T-helper 2 cell treated with Interferon-gamma antibody and Interleukin-4, amounts not matched to agents 100 ng/mL and 5 ng/mL, for 36 hours (primary cell): Measurements from ENCODE around the gene EIF2AK3. TPM values are rescaled to one million over a fixed set of nuclear protein-coding genes. Genes with fewer than 3 reads are reported as not detected.
"Not testable (repeated sequence)": the region's sequence is repeated elsewhere in the genome, so short reads cannot be mapped to it uniquely, and the experiment has no call there.

ENCODE experiments used
- intact Hi-C: fragments of 100-400 bp; cut with micrococcal nuclease; formaldehyde crosslinking; loops from one replicate; pipeline ENCODE4 v1.15.1; 2023
- total RNA-seq: library from RNA; stranded (reverse); gene quantifications from 2 replicates; pipeline ENCODE4 v1.2.3, GENCODE V29; 2022

Gene EIF2AK3
- 23.6 and 25.3 TPM in 2 replicates for total RNA-seq

GRCh38 chr2:88627055-88627855 is at the start of gene EIF2AK3:
Gene EIF2AK3, minus strand, starts transcription at chr2:88627464. Its CDS starts 190 bp downstream, at chr2:88627274.
- intact Hi-C loops: loop anchor here (1.0 to 5.0 kb wide), 7 partner anchors 11 to 572 kb away; partner anchors contain the start of genes KRCC1 and RPIA

- intact Hi-C loops: no loop called here
Measured at GRCh38 chr2:88673363-88673762, 46.1 kb upstream of the EIF2AK3 start.

GRCh38 chr2:88671786-88672427 is 44.6 kb upstream of the EIF2AK3 start:
- intact Hi-C loops: no loop called here

- intact Hi-C loops: loop anchor here (1.0 to 5.0 kb wide), 2 partner anchors 42 to 78 kb away; partner anchors contain the start of gene EIF2AK3
Measured at GRCh38 chr2:88669482-88670214, 42.4 kb upstream of the EIF2AK3 start.

DNA sequence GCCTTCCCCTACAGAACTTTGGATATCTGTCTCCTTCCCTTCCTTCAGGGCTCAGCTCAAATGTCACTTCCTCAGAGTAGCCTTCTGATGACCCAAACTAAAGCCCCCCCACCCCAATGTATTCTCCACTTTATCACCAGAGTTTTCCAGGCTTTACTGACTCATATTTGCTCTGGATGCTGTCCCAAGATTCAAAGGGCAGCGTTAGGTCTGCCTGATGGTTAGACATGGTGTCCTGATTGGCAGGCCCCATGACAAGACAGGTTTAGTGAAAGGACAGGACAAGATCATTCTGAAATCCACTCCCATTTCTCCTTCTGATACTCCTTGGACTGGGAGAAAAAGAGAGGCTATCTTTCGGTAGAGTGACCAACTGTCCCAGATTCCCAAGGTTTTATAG is 41.6 kb upstream of the EIF2AK3 start:
- intact Hi-C loops: loop anchor here (1.0 to 5.0 kb wide), 2 partner anchors 42 to 78 kb away; partner anchors contain the start of gene EIF2AK3

DNA sequence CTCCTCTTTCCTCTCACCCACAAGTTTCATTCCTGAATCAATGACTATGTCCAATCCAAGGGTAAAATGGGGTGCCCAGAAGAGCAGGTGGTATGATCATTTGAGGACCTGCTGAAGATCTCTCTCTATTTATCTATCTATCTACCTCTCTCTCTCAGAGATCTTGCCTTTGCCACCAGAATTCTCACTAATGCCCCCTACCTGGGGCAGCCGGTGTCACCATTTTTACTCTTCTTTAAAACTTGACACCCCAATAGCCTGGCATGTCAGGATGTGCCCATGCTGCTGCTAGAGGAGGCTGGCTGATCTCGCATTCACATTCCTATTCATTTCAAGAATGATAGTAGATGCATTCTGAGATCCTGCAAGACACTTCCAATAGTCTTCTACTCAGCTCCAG is 40.0 kb upstream of the EIF2AK3 start:
- intact Hi-C loops: loop anchor here (5.0 kb wide), 1 partner anchor 40 kb away; the partner anchor contains the start of gene EIF2AK3

DNA sequence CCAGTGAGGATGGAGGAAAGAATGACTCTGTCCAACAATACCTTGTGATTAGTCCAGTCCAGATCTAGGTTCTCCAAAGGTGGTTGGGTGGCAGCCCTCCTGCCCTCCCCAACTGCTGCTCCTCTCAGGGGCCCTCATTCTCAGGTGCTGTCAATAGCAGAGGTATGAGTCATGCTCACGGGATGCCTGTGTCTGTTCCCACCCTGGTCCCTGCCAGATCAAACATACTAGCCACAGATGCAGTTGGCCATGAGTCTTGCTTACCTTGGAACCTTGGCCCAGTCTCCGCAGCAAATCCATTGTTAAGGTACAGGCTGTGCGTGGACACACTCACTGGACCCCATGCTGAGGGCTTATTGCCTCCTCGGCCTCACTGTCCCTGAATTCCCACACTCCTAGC is 39.3 kb upstream of the EIF2AK3 start:
- intact Hi-C loops: loop anchor here (5.0 kb wide), 1 partner anchor 39 kb away; the partner anchor contains the start of gene EIF2AK3

DNA sequence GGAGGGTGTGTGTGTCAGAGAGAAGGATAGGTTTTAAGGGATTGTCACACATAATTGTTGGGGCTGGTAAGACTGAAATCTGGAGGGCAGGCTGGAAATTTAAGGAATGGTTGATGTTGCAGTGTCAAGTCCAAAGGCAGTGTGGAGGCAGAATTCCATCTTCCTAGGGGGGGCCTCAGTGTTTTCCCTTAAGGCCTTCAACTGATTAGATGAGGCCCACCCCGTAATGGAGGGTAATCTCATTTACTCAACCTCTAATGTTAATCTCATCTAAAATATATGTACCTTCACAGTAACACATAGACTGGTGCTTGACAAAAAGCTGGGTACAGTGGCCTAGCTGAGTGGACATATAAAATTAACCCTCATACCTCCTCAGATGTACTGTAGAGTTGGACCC is 33.4 kb upstream of the EIF2AK3 start:
- intact Hi-C loops: no loop called here

GRCh38 chr2:88659538-88659915 is 32.3 kb upstream of the EIF2AK3 start:
- intact Hi-C loops: no loop called here

- intact Hi-C loops: no loop called here
Measured at GRCh38 chr2:88658881-88659537, 31.7 kb upstream of the EIF2AK3 start.

- intact Hi-C loops: no loop called here
Measured at GRCh38 chr2:88658326-88658725, 31.1 kb upstream of the EIF2AK3 start.

GRCh38 chr2:88657131-88657530 is 29.9 kb upstream of the EIF2AK3 start:
- intact Hi-C loops: no loop called here

DNA sequence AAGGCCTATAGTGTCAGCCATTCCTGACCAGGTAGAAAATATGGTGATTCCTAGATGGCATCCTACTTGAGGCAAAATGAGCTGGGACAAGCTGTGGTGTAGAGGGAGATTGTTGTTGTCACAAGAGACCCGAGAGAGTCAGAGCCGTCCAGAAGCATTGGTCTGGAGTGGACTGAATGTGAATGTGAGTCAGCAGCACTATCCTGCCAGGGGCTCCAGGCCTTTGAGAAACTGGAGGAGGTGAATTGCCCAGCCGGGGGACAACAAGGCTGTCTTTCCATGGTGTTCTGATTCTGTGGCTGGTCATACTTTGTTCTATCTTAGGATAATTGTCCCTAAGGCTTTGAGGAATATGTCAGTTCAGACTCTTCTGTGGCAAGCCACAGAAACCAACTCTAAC is 29.4 kb upstream of the EIF2AK3 start:
- intact Hi-C loops: no loop called here

DNA sequence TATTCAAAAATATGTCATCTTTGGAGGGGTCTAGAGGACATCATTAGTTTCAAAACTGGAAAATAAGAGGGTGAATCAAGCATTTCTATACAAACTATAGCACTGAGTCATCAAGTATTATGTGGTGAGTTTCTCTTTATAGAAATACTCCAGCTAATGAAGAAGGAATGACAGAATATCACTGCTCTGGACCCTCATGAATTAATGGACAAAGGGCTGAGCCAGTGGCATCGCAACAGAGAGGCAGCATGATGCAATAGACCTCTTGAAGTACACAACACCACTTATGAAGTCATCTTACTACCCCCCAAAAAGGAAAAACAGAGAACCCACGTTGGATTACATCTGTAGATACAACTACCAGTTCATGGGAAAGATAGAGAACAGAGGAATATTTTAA is 27.4 kb upstream of the EIF2AK3 start:
- intact Hi-C loops: no loop called here

GRCh38 chr2:88651646-88652045 is 24.4 kb upstream of the EIF2AK3 start:
- intact Hi-C loops: no loop called here

GRCh38 chr2:88645291-88645882 is 18.1 kb upstream of the EIF2AK3 start:
- intact Hi-C loops: not testable (repeated sequence)

- intact Hi-C loops: no loop called here
Measured at GRCh38 chr2:88642278-88642677, 15.0 kb upstream of the EIF2AK3 start.

DNA sequence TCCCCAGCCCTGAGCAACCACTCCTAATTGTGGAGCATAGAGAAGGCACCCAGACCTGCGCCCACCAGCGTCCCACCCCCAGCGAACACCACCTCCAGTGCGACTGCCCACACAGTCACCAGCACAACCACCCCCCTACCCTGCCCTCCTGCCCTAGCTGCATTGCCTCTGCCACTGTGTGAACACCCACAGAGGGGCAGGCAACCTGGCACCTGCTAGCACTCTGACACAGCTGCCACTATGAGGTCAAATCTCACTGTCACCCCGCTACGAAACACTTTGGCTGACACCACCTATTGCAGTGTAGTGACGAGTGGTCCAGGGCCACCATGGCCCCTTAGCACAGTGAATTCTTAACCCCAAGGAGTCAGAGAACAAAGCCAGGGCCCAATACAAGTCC is 14.1 kb upstream of the EIF2AK3 start:
- intact Hi-C loops: no loop called here

DNA sequence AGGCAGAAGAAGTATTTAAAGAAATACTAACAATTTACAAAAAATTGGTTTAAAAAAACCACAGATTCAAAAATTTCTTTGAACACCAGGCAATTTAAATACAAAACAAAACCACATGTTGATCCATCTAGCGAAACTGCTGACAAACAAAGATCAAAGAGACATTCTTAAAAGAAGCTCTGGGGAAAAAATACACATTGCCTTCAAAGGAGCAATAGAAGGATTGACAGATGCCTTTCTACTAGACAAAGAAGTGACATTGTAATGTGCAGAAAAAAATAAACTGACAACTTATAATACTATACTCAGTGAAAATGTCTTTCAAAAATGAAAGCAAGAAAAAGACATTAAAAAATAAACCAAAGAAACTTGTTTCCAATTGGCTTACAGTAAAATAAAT is 12.6 kb upstream of the EIF2AK3 start:
- intact Hi-C loops: loop anchor here (1.0 kb wide), 1 partner anchor 13 kb away; the partner anchor contains the start of gene EIF2AK3

- intact Hi-C loops: loop anchor here (1.0 kb wide), 1 partner anchor 11 kb away; the partner anchor contains the start of gene EIF2AK3
Measured at GRCh38 chr2:88638743-88639142, 11.5 kb upstream of the EIF2AK3 start.
